H1 (cell line): ENCODE results near the gene DFFA. TPM values are rescaled to one million over a fixed set of nuclear protein-coding genes. Genes with fewer than 3 reads are reported as not detected.
A peak's percentile ranks its signal among the peaks of the same experiment; 100 is the strongest.

ENCODE experiments used
- BCL11A ChIP-seq, 2 experiments: IDR thresholded peaks; one replicate each; pipeline ENCODE4 v1.6.1; 2011; ENCODE audit warnings: low read depth in 2 of 2, low read length in 2 of 2, mild to moderate bottlenecking in 2 of 2
- CBX8 ChIP-seq: fragments of 300-800, 300-1000 bp; sonication (generic); IDR thresholded peaks from 2 replicates; pipeline ENCODE4 v1.7.1; 2016; ENCODE audit warnings: low read depth, low read length, borderline replicate concordance
- CHD2 ChIP-seq: IDR thresholded peaks from 2 replicates; pipeline ENCODE4 v1.6.1; 2012; ENCODE audit warnings: low read length, improper control_type of control experiment
- CREB1 ChIP-seq: IDR thresholded peaks from 2 replicates; pipeline ENCODE4 v1.6.1; 2012; ENCODE audit warnings: inconsistent platforms
- EGR1 ChIP-seq: IDR thresholded peaks from 2 replicates; pipeline ENCODE4 v1.6.1; 2011; ENCODE audit warnings: low read depth, low read length, borderline replicate concordance
- EZH2 ChIP-seq: fragments of 200-600 bp; sonication (generic); IDR thresholded peaks from 2 replicates; pipeline ENCODE4 v1.7.1; 2012; ENCODE audit warnings: low read depth, mild to moderate bottlenecking, moderate library complexity, low read length, inconsistent platforms; ENCODE audit not compliant: severe bottlenecking
- HDAC6 ChIP-seq: IDR thresholded peaks from one replicate; pipeline ENCODE4 v1.7.1; 2012; ENCODE audit warnings: low read depth, mild to moderate bottlenecking, inconsistent platforms, low read length, moderate library complexity
- KDM1A ChIP-seq: fragments of 200-600, 300-600 bp; sonication (generic); IDR thresholded peaks from 2 replicates; pipeline ENCODE4 v1.7.1; 2016; ENCODE audit warnings: mild to moderate bottlenecking, low read length, borderline replicate concordance
- KDM4A ChIP-seq: IDR thresholded peaks from one replicate; pipeline ENCODE4 v1.7.1; 2012; ENCODE audit warnings: low read depth, mild to moderate bottlenecking, moderate library complexity, low read length, inconsistent platforms; ENCODE audit not compliant: severe bottlenecking
- NANOG ChIP-seq: IDR thresholded peaks from 2 replicates; pipeline ENCODE4 v1.6.1; 2011; ENCODE audit warnings: low read length, low read depth, mild to moderate bottlenecking, inconsistent platforms; ENCODE audit not compliant: insufficient read depth, poor library complexity, severe bottlenecking
- NRF1 ChIP-seq: IDR thresholded peaks from 2 replicates; pipeline ENCODE4 v1.6.1; 2011; ENCODE audit warnings: mild to moderate bottlenecking, low read depth, low read length, improper control_type of control experiment
- POLR2A ChIP-seq, 2 experiments: IDR thresholded peaks; 1 replicate in 1 of 2; 2 replicates in 1 of 2; pipeline ENCODE4 v1.6.1; 2011; ENCODE audit warnings: low read depth in 2 of 2, low read length in 2 of 2, mild to moderate bottlenecking in 2 of 2; ENCODE audit errors: control extremely low read depth in 1 of 2
- POU5F1 ChIP-seq: IDR thresholded peaks from 2 replicates; pipeline ENCODE4 v1.6.1; 2011; ENCODE audit warnings: low read depth, mild to moderate bottlenecking, low read length, moderate library complexity
- RAD21 ChIP-seq, 2 experiments: IDR thresholded peaks in 1 of 2; conservative IDR thresholded peaks in 1 of 2; 2 replicates each; pipeline ENCODE4 v1.6.1; 2011; ENCODE audit warnings: low read depth in 2 of 2, low read length in 2 of 2, improper control_type of control experiment in 1 of 2, inconsistent platforms in 1 of 2, mild to moderate bottlenecking in 1 of 2, moderate library complexity in 1 of 2
- SIN3A ChIP-seq, 2 experiments: IDR thresholded peaks in 1 of 2; conservative IDR thresholded peaks in 1 of 2; 2 replicates each; pipeline ENCODE4 v1.6.1; 2011 to 2012; ENCODE audit warnings: low read length in 2 of 2, improper control_type of control experiment in 1 of 2, low read depth in 1 of 2, mild to moderate bottlenecking in 1 of 2
- SIRT6 ChIP-seq: IDR thresholded peaks from one replicate; pipeline ENCODE4 v1.7.1; 2012; ENCODE audit warnings: low read length, inconsistent platforms
- SIX5 ChIP-seq: IDR thresholded peaks from 2 replicates; pipeline ENCODE4 v1.6.1; 2011; ENCODE audit warnings: mild to moderate bottlenecking, low read depth, low read length
- SP1 ChIP-seq: IDR thresholded peaks from 2 replicates; pipeline ENCODE4 v1.6.1; 2011; ENCODE audit warnings: low read depth, low read length
- SP2 ChIP-seq: IDR thresholded peaks from 2 replicates; pipeline ENCODE4 v1.6.1; 2012; ENCODE audit warnings: mild to moderate bottlenecking, low read length, inconsistent platforms
- SUZ12 ChIP-seq: fragments of 200-600 bp; sonication (generic); IDR thresholded peaks from 2 replicates; pipeline ENCODE4 v1.6.1; 2012; ENCODE audit warnings: mild to moderate bottlenecking, inconsistent platforms, low read length, moderate library complexity, mixed read lengths
- TAF1 ChIP-seq: IDR thresholded peaks from 2 replicates; pipeline ENCODE4 v1.6.1; 2011; ENCODE audit warnings: mild to moderate bottlenecking, low read depth, low read length
- TAF7 ChIP-seq: optimal IDR thresholded peaks from 2 replicates; pipeline ENCODE3; 2011; ENCODE audit warnings: low read depth, mild to moderate bottlenecking, inconsistent platforms, low read length, moderate library complexity, borderline replicate concordance
- TBP ChIP-seq: IDR thresholded peaks from 2 replicates; pipeline ENCODE4 v1.6.1; 2011; ENCODE audit warnings: low read depth, low read length, improper control_type of control experiment
- polyA plus RNA-seq, 7 experiments: library from polyadenylated mRNA; depleted of rRNA in 3 of 7; stranded (reverse) in 5 of 7; unstranded in 2 of 7; fragments of >200 nt in 5 of 7; fragments of 200-250 nt in 2 of 7; gene quantifications; 1 replicate in 5 of 7; 2 replicates in 1 of 7; 4 replicates in 1 of 7; pipeline versions ENCODE4 v1.2.1 to v1.2.3, GENCODE V29; 2011 to 2013; ENCODE audit warnings: missing spikeins in 2 of 7, mixed read lengths in 2 of 7
- total RNA-seq: library from RNA; stranded (reverse); fragmentation: NEBNext Ultra II Directional; extraction: Animal tissue kit (Norgen Biotek cat#: 25700); gene quantifications from 2 replicates; pipeline ENCODE4 v1.2.1, GENCODE V29; 2021
- TF ChIP-seq, protein P1 (sequence below): IDR thresholded peaks from 2 replicates; pipeline ENCODE4 v1.6.1; 2012; ENCODE audit warnings: inconsistent platforms

The DFFA gene
- total and polyA plus RNA-seq, 2 of the 8 experiments (the other 6 are each of a cell fraction or from before 2014, with no cell fraction given), result 34.3 to 79.9 TPM

DNA sequence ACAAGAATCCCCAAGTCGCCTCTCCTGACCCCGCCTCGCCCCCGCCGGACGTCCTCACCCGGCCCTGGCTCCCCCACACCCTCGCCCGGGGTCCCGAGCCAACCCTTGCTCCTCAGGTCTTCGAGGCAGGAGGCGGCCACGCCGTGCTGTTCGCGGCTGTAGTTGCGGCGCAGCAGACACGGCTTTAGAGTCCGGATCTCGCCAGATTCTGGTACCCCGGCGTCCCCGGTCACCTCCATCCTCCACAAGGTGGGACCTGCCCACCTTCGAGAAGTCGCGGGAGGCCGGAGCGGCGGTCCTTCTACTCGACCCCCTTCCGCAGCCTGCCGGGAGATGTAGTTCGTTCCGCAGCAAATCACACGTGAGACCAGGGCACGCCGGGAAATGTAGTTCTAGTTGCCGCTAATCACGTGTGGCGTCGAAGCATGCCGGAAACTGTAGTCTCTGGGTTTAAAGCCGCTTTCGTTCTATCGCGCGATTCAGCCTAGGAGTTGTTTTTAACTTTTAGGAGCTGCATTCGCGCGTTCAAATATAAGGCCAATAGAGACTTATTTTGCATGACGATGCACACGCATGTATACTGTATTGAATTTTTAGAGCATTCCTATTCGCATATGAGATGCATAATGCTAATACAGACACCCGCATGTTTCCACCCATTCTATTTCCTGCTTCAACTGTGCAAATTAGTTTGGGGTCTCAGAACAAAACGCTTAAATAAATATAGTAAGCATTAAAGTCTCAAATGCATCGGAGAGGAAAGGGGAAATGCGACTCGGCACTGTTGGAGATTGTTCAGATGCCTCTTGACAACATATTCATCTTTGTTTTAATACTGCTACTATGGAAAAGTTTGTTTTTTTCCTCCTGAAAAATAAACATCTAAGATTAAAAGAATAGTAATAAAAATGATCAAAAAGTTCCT, at the start of gene DFFA (continued):
- TF ChIP-seq TBP (peak; percentile 90), CBX8 (no peak), TAF7 (peak; percentile 87), KDM4A (no peak), RAD21 (IDR thresholded peaks at IDR 0.05 in 1 of 2, conservative IDR thresholded peaks at IDR 0.05 in 1 of 2; ENCODE audit: low read depth in 2 of 2, low read length in 2 of 2) (peak in 1 of 2 experiments; percentile 8; a peak in 1 of 4 replicates), EZH2 (no peak), BCL11A (IDR thresholded peaks at IDR 0.05; ENCODE audit: low read depth in 2 of 2, low read length in 2 of 2) (no peak), SUZ12 (no peak), SIRT6 (no peak), SIX5 (peak; percentile 99), POLR2A (IDR thresholded peaks at IDR 0.05; ENCODE audit: control extremely low read depth in 1 of 2, low read depth in 2 of 2, low read length in 2 of 2) (peak; percentile 69 to 91), KDM1A (no peak), NRF1 (no peak), SP2 (no peak), SIN3A (conservative IDR thresholded peaks at IDR 0.05 in 1 of 2, IDR thresholded peaks at IDR 0.05 in 1 of 2; ENCODE audit: low read depth in 1 of 2, low read length in 2 of 2) (peak; percentile 75 to 86; a peak in 1 of 4 replicates), TAF1 (peak; percentile 90), CHD2 (peak; percentile 96), CREB1 (peak; percentile 81), NANOG (peak; percentile 16), HDAC6 (no peak), SP1 (peak; percentile 73; the same call in 1 of the 2 replicates), POU5F1 (no peak), EGR1 (0 out of 2 replicates have a peak, but pooled peaks have one; percentile 18)
- TF ChIP-seq, protein P1, sequence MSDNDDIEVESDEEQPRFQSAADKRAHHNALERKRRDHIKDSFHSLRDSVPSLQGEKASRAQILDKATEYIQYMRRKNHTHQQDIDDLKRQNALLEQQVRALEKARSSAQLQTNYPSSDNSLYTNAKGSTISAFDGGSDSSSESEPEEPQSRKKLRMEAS, result peak; percentile 93
